ENCODE results near the gene HOXB9.

DNA sequence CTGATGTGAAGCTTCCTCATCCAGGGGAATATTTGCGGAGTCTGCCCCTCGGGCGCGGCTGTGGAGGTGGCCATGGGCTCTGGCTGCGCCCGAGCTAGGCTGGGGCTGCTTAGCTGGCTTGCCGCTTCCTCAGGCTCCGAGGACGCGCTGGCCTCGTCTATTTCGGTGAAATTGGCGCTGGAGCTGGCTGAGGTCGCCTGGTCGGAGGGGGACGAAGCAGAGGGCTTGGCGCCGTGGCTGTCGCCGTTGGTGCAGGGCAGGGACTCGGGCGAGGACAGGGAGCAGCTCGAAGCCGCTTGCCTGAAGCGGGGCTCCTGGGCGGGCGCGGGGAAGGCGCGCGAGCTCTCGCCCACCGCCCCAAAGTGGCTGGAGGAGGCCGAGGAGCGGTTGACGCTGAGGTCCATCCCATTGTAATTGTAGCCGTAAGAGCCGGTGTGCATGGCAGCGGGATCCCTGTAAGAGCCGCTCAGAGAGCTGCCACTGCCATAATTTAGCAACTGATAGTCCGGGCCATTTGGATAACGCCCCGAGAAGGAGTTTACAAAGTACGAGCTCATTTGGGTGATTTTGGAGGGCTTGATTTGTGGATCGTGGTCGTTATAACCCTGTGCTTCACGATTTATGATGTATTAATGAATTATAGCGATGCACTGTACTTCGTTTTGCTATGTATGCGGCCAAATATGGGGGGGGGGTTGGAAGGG is 32.9 kb downstream of the HOXB9 start, which contains the start of gene HOXB5:
- TF ChIP-seq, protein P1, sequence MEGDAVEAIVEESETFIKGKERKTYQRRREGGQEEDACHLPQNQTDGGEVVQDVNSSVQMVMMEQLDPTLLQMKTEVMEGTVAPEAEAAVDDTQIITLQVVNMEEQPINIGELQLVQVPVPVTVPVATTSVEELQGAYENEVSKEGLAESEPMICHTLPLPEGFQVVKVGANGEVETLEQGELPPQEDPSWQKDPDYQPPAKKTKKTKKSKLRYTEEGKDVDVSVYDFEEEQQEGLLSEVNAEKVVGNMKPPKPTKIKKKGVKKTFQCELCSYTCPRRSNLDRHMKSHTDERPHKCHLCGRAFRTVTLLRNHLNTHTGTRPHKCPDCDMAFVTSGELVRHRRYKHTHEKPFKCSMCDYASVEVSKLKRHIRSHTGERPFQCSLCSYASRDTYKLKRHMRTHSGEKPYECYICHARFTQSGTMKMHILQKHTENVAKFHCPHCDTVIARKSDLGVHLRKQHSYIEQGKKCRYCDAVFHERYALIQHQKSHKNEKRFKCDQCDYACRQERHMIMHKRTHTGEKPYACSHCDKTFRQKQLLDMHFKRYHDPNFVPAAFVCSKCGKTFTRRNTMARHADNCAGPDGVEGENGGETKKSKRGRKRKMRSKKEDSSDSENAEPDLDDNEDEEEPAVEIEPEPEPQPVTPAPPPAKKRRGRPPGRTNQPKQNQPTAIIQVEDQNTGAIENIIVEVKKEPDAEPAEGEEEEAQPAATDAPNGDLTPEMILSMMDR (IDR thresholded peaks at IDR 0.05): no peak
- no peak for TF ChIP-seq POLR2A (IDR thresholded peaks at IDR 0.05)
